ENCODE measurements around the gene VAT1L.

- TF ChIP-seq CTCF (IDR thresholded peaks at IDR 0.05; ENCODE audit: borderline replicate concordance, extremely low read depth, low read length, poor library complexity, severe bottlenecking) (no peak), EZH2 (IDR thresholded peaks at IDR 0.05; ENCODE audit: borderline replicate concordance, low read depth, low read length, severe bottlenecking) (no peak)
Observed at GRCh38 chr16:77965346-77965745, 177.0 kb downstream of the VAT1L start.
